Middle frontal gyrus (tissue), 1 donor: ENCODE results near the gene FGF14.
"Not testable (repeated sequence)": the region's sequence is repeated elsewhere in the genome, so short reads cannot be mapped to it uniquely, and the experiment has no call there.

ENCODE experiments used
- DNase-seq: peaks from one replicate; pipeline ENCODE4 v3.0.0-alpha.2; 2015; ENCODE audit warnings: low spot score; ENCODE audit errors: extremely low spot score

The FGF14 gene

DNA sequence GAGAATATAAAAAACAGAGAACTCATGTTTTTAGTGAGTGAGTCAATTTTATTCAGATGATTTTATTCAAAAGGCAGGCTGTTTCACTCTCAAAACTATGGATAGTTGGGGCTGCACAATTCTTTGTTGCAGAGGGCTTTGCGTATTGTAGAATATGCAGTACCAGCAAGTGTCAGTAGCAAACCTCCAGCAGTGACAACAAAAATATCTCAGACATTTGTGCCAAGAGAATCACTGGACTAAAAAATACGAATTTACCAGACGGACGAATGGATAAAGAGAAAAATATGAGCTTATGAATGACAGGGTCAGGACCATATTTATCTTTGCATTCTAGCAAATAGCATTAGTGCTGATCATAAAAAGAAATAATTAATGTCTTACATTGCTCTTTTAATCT lies 359.1 kb downstream of the FGF14 start:
- DNase-seq = no peak

DNA sequence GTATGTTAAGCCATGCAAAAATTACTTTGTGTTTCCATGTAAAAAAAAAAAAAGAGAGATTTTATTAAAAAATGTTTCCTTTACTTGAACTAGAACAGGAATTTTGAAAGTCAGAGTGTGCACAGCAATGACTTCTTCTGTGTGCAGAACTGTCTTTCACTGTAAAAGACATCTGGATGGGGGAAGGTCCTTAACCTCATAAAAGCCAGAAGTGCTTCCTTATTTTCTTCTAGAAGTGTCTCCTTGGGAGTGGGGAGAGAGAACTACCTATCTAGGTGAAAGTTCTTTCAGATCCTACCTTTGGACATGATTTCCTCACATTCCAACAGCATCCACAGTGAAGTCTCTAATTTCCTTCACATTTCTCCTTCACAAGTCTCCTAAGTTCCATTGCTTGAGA lies 360.3 kb downstream of the FGF14 start:
- DNase-seq = no peak

DNA sequence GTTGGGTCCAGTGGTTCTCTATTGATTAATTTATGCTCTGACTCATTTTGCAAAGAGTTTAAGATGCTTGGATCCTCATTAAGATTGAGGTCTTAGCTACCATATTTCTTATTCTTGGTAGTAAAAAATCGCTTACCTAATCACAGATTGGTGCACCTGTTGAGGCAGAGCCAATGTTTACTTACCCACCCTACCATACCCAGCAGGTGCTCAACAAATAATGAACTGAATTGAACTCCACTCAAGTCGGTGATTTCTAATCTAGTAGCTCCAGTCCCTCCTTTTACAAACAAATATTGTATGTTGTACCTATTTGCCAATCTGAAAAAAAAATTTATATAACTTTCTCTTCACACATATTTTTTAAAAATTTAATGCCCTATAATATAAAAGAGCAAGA lies 361.0 kb downstream of the FGF14 start:
- DNase-seq = no peak

DNA sequence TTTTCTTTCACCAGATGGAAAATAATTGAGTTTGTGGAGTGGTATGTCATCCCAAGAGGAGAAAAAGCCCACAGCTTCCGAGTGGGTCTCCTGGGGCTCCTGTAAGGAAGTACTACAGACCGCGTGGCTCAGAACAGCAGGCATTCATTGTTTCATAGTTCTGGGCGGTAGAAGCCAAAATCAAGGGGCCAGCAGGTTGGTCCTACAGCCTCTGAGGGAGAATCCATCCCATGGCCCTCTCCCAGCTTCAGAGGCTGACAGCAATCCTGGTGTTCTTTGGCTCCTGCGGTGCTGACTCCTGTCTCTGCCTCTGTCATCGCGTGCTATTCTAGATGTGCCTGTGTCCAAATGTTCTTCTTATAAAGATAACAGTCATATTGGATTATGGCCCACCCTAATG lies 362.6 kb downstream of the FGF14 start:
- DNase-seq = no peak

DNA sequence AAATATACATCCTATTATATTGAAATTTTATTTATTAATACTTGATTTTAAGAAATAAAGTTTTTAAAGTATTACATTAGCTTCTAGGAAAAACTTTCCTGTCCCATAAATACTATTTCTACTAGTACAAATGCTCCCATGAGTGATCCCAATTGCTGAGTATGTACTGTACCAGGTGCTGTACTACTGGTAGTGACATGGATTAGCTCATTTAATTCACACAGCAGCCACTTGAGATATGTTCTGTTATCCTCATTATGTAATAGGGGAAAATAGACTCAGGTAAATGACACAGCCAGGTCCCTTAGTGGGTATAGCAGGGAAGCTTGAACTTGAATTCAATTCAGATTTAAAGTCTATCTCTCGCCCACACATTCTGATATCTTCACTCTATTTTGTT lies 363.1 kb downstream of the FGF14 start:
- no peak for DNase-seq

DNA sequence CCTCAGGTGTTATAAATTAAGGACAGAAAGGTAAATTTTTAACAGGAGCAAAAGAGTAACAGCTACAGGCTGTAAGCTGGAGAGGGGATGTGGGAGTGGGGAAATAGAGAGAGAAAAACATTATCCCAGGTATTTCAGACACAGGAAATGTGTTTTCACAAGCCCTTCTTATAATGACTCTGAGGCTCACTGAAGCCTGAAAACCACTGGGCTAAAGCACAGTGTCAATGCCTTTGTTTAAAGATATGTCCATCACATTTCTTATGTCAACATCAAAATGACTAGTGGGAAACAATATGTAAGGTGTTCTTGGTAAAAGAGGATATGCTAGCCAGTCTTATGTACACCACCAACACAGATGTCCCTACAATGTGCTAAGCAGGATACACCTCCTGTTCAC lies 365.9 kb downstream of the FGF14 start:
- DNase-seq = no peak

DNA sequence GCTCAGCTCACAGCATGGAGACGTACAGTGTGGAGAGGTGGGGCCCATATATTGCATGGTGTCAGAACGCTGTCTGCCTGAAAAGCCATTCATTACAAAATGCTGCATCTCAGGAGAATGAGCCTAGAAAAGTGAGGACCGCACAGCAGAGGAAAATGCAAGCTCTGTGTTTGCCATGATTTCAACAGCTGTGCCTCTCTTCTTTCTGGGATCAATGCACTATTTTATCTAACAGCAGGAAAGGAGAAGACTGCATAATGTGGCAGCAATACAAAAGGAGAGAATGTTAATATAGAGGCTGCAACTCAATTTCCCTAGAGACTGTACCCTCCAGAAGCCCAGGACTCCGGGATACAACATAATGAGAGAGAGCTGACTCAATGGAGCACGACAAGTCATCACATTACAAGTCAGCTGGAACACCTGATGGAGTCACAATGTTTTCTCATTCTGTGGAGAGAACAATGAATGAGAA lies 368.0 kb downstream of the FGF14 start:
- DNase-seq = no peak

DNA sequence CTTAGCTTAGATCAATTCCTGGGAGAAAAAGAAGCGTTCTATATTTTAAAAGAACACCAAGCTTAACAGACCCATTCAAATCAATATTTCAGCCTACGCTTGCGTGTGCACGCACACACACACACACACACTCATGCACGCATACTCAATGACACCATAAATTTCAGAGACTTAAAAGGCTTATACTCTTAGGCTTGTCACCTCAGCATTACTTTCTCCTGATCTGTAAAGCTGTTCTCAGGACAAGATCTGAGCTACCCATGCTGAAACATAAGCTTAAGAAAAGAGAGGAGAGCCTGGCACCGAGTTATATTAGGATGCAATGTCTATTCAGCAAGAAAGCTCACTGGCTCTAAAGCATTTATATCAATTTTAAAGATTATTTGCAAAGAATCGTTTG lies 368.5 kb downstream of the FGF14 start:
- DNase-seq = no peak

DNA sequence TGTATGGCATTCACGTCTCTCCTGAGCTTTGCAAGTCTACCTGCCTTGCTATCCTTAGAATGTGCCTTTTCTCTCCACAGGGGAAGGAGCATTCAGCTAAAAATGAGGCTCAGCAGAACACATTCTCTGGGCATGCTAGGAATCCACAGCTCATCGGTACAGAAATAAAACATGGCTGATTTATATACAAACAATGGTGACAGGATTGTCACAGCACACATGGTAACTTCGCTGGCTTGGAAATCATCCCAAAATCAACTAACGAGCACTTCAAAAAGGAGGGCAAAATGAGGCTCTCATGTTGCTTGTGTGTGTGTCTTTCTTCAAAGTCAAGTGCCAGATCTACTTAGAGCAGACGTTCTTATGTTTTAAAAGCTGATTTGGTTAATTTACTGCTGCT lies 373.0 kb downstream of the FGF14 start:
- no peak for DNase-seq

DNA sequence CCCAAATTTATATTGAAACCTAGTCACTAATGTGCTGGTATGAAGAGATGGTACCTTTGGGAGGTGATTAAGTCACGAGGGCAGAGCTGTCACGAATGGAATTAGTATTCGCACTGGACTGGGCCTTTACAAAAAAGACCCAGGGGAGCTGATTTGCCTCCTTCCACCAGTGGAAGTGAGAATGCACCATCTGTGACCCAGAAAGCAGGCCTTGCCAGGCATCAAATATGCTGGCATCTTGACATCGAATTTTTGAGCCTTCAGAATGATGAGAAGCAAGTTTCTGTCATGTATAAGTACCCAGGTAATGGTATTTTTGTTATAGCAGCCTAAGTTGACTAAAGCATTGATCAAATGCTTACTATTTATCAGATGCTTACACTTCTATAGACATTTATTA lies 373.6 kb downstream of the FGF14 start:
- no peak for DNase-seq

DNA sequence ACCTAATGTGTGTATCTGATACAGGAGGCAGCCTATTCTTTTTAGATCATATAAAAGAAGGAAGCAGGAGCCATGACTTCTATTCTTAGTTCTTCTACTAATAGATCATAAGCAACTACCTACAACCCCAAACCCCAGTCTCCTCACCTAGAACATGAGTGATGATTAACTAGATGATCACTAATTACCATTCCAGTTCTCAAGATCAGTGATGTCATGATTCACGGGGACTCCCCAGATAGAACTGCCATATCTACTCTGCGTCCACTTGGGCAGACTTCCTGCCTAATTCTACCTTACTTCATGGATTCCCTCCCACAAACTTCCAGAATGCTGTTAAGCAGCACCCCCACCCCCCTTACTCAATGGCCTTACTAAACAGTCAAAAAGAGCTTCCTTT lies 380.1 kb downstream of the FGF14 start:
- DNase-seq = no peak

DNA sequence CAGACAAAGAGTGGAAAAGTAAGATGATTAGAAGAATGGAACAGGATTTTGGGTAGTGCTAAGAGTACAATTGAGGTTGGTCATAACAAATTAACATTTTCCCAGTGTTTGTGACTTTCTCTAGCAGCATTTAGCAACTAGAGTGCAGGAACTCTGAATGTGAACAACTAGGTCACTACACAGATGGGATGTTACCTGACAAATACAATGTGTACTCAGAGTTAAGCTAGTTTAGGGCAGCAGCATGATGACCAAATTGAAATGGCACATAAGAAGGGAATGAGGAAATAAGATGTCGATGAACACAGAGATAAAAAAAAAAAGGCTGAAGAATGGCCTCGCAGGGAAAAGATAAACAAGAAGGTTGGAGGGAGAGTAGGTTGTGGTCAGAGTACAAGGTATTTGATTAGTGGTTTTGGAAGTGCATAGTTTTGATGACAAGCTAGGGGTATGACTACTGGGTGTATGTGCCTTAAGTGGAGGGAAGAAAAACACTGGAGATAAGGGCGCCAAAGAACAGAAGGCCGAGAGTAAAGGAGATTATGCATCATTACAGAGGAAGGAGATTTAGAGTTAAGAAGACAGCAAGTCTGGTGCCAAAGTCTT lies 381.1 kb downstream of the FGF14 start:
- no peak for DNase-seq

DNA sequence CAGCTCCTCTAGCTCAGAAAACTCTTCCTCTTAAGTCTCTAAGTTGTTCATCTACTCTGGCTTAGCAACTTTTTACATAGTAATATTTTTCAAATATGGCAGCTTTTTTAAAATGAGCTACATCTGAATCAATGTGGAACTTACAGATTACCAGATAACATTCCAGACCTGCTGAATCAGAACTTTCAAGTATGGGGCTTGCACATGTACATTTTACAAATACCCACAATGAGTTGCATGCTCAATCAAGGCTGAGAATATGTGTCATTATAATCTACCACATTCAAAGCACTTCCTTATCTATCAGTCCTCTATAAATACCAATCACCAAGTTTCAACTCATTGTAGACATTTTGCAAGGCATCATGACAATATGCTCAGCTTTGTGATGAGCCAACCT lies 383.1 kb downstream of the FGF14 start:
- DNase-seq = no peak

DNA sequence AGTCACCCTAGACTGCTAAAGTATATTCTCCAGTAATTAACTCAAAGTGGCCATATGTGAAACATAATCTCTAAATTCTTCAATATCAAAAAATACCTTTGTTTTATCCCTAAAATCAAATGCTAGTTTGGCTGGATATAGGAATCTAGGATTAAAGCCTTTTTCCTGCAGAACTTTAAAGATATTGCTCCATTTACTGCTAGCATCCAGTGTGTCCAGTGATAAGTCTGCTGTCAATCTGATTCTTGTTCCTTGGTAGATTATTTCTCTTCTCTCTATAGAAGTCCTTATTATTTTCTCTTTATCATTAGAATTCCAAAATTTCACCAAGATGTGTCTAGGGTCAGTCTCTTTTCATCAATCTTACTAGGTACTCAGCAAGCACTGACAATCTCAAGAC lies 384.6 kb downstream of the FGF14 start:
- DNase-seq = no peak

DNA sequence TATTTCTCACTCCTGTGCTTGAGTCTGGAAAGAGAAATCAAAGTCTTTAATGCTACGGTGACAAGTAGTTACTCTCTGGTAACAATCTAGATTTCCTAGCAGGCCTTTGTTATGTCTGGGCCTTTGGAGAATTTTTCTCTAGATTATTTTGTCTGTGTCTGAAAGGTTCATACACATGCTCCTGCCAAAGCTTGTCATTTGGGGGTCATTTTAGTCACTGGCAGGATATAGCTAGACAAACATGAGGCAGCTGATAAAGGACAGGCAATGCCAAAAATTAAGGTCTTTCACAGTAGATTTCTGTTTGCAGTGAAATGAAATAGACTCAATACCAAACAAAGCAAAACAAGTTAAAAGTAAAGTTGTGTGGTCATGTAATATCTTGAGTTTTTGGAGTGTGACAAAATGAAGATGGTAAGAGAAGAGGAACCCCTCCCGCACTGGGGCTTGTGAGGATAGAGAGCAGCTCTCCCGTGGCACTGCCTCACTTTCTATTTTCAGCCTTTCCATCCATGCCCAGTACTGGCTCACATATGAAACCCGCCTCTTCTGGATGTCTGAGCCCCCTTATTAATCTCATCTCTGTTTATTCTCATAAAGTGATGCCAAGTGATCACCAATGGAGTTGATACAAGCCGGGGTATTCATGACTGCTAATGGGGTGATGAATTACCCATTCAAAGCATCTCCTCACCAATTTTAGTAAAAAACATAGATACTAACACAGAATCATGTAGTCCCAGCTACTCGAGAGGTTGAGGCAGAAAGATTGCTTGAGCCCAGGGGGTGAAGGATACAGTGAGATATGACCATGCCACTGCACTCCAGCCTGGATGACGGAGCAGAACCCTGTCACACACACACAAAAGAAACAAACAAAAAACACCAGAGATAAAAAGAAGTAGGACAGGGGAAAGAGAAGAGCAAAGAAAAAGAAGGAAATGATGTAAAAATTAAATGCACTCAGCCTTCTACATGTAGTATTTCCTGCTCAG lies 389.3 kb downstream of the FGF14 start:
- no peak for DNase-seq

DNA sequence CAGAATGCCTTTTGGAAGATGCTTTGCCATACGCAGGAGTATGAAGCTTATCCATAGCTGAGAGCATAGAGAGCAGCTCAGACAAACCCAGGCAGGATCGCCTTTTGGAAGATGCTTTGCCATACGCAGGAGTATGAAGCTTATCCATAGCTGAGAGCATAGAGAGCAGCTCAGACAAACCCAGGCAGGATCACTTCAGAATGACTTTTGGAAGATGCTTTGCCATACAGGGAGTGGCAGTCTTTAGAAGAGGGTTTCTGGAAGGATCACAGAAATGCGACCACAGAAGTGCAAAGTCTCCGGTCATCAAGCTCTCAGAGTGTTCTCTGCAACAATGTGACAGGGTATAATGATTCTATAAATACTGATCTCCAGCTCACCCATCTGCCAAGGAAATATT lies 390.4 kb downstream of the FGF14 start:
- DNase-seq = not testable (repeated sequence)

DNA sequence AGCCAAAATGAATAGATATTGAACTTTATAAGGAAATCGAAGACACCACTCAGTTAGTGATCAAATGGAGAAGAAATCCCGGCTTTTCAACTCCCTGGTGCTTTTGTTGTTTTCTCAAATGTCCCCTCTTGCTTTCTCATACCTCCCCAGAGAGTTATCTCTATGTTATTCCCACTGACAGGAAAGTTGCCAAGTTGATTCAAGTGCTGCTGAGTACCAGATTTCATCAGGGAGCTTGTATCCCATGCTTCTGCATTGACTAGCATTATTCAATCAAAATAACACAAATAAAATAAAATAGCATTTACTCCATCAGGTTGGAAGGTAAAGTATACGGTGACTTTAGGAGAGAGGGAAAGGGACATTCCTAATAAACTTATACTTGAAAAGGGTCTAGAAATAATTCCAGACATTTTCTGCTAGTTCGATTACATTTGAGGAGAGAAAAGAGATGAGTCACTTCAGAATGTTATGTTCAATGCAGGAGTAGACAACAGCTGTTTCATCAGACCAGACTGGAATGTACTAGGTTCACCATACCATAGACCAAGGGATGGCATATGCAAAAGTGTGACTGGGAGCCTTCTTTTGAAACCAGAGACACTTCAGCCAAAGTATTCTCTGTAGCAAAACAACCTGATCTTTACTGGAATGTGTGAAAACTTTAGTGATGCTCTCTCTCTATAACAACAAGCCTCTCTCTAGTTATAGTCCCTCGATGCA lies 397.8 kb downstream of the FGF14 start:
- no peak for DNase-seq

DNA sequence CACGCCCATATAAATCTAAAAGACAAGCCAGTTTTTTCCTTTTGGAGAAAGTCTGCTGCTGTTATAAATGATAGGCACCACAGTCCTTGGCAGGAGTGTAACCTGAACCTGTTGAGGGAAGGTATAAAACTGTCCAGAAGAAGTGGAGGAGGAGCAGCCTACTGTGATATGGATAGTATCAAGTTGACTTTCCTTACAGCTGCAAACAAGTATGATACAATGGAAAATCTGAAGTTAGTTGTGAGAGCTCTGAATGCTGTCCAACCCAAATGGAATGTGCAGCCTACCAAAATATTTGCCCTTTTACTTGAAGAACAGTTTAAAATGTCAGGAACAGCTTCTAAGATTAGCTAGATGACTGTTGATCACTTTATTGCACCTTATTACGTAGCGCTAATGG lies 399.6 kb downstream of the FGF14 start:
- DNase-seq = no peak

DNA sequence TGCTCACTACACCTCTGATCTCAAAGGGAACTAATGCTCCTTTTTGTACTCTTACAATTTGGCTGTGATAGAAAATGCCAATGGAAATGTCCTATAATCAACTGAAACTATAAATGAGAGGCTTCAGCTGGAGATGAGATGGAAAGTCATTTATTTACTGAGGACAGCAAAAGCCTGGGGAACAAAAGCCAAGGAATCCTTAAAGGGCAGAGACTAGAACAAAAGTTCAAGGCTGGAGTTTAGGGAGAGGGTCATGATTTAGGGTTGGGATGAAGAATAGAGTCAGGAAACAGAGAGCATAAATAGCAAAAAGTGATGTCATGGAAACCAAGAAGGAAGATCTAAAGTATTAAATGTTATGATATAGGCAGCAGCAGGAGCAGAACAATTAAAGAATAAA lies 401.1 kb downstream of the FGF14 start:
- no peak for DNase-seq

DNA sequence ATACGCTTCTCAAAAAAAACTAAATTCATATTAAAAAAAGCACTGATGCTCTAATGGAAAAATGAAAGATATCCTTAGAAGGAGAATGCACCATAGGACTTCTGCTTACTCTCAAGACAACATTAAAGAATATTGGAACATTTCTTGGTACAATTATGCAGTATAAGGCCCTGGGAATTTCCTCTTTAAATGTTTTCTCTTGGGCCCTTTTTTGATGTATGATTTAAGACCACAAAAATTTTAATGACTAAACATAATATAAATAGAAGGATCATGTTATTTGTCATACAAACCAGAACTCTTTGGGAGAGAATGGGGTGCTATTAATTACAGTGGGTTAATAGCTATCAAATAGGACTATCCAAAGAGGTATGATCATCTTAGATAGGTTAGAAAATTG lies 403.7 kb downstream of the FGF14 start:
- DNase-seq = no peak

DNA sequence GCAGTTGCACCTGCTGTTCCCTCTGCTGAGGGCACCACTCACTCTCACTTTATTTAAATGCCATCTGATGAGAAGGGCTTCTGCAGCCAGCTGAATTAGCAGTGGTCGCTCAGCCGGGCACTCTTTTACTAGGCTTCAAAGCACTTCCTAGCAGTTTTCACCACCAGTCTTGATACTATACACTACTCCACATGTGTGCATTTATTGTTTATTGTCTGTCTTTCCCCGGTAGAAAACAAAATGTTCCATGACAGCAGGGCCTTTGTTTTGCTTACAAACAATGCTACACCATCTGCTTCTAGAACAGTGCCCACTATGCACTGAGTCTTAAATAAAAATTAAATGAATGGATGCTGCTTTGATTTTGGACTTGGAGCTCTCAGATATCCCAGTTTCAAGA lies 404.9 kb downstream of the FGF14 start:
- DNase-seq = no peak

DNA sequence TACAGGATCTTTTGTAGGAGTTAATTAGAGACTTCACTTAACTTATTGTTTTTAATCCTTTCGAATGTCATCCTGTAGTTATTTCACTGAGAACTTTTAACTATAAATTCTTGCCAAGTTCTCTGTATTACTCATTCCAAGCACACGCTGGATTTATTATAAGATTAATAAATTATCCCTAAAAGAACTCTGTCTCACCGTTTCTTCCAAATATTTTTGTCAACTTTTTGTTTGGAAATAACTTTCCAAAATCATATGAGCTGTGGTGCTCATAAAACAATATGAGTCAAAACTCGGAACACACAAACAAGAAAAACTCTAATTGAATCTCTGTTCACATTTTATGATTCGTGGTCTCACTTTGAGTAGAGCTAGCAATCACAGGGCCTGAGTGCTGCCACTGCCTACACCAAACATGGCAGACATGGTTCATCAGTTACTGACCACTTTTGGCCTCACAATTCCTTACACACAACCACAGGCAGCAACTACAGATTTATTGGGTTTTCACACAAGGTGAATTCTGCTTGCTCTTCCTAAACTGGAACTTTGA lies 412.0 kb downstream of the FGF14 start:
- no peak for DNase-seq
